Sciatic nerve (tissue), 2 donors: ENCODE results near the gene DLX1. TPM values are rescaled to one million over a fixed set of nuclear protein-coding genes. Genes with fewer than 3 reads are reported as not detected.
A peak's percentile ranks its signal among the peaks of the same experiment; 100 is the strongest.
"Not testable (repeated sequence)": the region's sequence is repeated elsewhere in the genome, so short reads cannot be mapped to it uniquely, and the experiment has no call there.

Experiments
- ATAC-seq: fragments of 200-7000 bp; cut with Tn5 transposase; one replicate; pipeline ENCODE4 v1.9.1; 2020; ENCODE audit warnings: mild to moderate bottlenecking, moderate library complexity
- DNase-seq: peaks from one replicate; pipeline ENCODE4 v3.0.0-alpha.2; 2020; ENCODE audit warnings: low spot score
- intact Hi-C: fragments of 100-400 bp; cut with DNase I; formaldehyde crosslinking; loops from one replicate; pipeline ENCODE4 v1.14.2; 2022
- total RNA-seq: library from RNA; stranded (reverse); fragmentation: NEBNext Ultra II Directional; extraction: Animal tissue kit (Norgen Biotek cat#: 25700); gene quantifications from one replicate; pipeline ENCODE4 v1.2.1, GENCODE V29; 2021
- donor health status: DM: no; HTN: no; CAD: no.
- donor health status: DM: no; HTN: no; CAD: no.

Gene DLX1
- total RNA-seq, 1 donor from 2014 or later, result 0.94 TPM

DNA sequence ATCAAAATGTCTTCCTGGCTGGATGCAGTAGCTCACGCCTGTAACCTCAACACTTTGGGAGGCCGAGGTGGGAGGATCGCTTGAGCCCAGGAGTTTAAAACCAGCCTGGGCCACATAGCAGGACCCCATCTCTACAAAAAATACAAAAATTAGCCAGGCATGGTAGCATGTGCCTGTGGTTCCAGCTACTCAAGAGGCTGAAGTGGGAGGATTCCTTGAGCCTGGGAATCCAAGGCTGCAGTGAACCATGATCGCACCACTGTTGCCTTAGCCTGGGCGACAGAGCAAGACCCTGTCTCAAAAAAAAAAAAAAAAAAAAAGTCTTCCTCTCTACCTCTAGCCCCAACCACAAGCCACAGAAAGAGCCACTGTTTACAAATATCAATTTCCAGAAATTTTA, 25.2 kb upstream of the DLX1 start:
- DNase-seq, ATAC-seq, intact Hi-C loops: not testable (repeated sequence)

DNA sequence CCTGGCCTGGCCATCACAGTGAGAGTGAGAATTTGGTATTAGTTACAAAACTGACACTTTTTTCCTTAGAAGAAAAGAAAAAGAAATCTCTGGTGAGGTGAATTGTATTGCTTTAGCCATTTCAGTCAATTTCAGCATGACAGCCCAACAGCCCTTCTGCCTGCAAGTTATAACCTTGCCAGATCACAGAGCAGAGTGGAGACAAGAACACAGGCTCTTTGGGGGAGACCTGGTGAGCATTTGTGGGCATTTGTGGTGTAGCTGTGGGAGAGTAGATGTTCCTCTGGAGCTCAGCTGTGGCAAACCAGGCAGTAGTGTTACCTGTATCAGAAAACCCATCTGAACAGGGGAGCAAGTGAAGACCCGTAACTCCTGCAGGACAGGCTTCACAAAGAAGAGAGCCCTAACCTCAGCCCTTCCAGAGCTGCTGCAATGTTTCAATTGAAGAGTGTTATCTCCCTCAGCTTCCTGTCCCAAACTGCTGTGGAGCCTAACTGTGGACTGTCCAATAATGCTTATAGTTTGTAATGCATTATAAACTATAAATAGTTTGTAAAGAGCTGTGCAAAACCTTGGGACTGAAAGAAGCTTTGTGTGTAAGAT, 22.8 kb upstream of the DLX1 start:
- ATAC-seq, result no peak
- intact Hi-C loops, result no loop called here
- no peak for DNase-seq

DNA sequence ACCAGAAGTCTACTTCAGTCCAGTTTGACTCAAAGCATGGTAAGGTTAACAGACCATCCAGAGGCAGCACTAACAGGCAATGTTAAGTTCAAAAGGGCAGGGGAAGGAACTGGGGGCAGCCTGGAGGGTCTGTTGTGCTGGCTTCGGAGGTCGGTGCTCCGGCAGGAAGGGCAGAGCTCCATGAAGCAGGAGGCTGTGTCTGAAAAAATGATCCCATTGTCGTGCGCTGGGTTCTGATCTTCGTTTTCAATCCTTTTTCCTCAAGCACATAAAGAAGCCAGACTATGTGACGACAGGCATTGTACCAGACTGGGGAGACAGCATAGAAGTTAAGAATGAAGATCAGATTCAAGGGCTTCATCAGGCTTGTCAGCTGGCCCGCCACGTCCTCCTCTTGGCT, 21.9 kb upstream of the DLX1 start:
- DNase-seq, result no peak
- intact Hi-C loops, result no loop called here
- no peak for ATAC-seq

DNA sequence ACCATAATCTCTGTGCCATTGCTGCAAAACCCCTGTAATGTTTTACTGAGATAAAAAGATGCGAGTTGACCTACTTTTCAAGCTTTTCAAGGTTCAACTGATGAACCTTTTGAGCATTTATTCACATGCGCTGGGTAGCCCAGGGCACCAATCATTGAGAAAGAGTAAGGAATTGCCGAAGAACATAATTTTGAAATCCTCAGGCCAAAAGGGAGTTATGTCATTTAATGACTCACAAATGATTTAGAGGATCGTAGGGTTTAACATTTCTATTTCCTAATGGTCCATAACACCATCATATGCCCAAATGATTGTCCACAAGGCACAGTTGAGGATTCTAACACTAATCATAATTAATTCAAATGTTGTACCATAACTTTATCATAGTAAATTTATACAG, 20.2 kb upstream of the DLX1 start:
- intact Hi-C loops, result no loop called here
- DNase-seq (no peak), ATAC-seq (no peak)

DNA sequence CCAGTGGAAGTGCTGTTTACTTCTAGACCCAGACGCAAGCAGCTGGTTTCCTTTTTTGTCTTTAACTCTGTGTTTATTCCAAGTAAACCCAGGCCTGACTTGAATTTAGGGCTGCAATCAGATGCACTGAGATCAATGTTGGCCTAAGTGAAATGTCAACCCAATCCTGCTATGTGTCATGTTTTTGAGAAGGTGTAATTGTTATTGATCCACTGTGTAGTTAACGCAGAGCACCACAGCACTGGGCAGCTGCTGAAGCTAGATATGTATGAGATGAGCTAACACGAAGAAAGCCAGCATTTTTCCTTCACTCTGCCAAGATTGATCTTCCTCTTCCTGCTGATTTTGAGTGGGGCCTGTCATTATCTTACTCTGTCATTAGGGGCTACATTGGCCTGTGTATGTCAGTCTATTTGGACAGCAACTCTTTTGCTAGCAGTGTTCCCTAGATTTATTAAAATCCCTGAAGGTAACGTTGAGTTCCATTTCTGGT, 18.9 kb upstream of the DLX1 start:
- ATAC-seq (no peak), DNase-seq (no peak)
- intact Hi-C loops, result no loop called here

DNA sequence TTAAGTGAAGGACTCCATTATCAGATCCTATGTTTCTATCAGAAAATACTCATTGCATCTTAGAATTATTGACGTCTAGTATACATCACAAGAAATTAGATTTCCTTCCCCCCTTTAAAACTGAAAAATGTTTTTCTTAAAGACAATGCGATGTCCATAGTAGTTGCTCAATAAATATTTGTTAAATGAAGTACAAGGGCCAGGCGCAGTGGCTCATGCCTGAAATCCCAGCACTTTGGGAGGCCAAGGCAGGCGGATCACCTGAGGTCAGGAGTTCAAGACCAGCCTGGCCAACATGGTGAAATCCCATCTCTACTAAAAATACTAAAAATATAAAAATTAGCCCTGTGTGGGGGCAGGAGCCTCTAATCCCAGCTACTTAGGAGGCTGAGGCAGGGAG, 17.4 kb upstream of the DLX1 start:
- ATAC-seq, DNase-seq, intact Hi-C loops: not testable (repeated sequence)

DNA sequence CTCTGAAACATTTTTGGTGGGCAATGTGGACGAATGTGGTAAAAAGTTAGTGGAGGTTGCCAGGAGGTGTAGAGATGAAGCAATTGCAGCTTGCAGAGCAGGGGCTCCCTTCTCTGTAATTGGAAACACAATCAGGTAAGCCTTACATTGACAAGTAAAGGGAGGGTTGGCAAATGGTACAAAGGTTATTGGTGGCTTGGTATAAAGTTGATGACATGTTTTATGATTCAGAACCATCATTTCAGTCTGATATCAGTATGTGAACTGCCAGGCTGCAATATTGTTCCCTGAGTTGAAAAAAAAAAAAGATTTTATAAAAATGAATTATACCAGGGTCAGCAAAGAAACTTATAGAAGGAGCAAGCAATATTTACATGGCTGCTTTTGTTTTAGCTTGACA, 14.4 kb upstream of the DLX1 start:
- DNase-seq, result no peak
- intact Hi-C loops, result no loop called here
- no peak for ATAC-seq

DNA sequence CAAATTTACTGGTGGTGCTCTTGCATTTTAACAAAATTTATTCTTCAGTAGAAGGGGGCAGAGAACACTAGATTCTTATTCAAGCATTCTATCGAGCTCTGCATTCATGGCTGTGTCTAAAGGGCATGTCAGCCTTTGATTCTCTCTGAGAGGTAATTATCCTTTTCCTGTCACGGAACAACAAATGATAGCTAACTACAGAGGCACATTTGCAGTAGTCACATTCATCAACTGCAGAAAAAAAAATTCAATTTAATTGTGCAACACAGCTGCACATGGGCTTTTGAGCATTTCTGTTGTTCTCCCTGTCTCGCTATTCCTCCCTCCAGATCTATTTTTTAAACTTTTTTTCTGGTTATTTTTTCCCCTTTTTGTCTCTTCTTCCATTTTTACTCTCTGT, 13.0 kb upstream of the DLX1 start:
- DNase-seq, result no peak
- intact Hi-C loops, result no loop called here
- no peak for ATAC-seq

DNA sequence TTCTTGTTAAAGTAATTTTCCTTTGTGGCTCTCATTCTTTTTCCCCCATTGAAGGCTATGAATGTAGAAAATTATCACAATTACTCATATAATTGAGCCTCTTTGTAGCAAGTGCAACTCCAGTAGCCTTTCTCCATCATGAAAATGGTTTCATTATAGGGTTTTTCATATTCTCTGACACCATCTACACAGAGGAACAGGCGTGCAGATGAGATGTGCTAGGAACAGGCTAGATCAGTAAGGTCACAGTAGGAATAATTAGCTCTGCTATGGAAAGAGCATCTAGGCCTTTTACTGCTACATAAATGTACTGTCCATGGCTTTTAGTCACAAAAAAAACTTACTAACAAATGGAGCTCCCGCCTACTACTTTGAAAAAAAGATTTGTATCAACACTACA, 12.6 kb upstream of the DLX1 start:
- no peak for ATAC-seq
- no peak for DNase-seq
- intact Hi-C loops, result no loop called here

DNA sequence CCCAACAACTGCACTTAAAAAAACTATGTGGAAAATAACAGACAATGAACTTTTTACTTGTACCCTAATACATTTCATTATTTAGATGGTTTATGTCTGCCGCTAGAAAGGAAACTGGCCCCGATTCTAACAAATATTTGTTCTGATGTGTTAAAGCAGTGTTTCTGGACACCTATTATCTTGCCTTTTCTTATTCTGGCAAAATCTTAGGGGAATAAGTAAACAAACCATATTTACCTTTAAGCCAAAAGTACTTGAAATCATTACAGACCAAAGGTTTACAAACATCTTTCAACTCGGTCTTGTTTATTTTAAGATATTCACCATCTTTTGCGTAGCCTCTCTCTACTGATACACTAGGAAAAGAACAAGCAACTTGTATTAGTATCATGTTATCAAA, 11.8 kb upstream of the DLX1 start:
- no peak for DNase-seq
- ATAC-seq, result no peak
- intact Hi-C loops, result no loop called here

DNA sequence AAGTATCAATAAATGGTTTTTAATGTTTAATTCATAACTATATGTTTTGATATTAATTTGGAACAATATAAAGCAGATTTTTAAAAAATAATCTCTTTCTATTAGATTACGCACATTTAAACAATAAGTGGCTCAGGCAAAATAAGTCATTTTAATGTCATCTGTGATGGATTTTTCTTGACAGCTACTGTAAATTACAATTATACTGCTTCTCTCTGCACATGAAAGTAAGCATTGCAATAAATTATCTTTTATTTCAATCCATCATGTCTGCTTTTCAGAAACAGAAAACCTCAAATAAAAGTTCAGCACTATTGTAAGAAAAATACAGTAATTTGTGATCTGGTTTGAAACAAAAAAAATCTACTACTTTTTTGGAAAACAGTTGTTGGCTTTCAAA, 11.1 kb upstream of the DLX1 start:
- intact Hi-C loops, result no loop called here
- no peak for ATAC-seq
- no peak for DNase-seq

DNA sequence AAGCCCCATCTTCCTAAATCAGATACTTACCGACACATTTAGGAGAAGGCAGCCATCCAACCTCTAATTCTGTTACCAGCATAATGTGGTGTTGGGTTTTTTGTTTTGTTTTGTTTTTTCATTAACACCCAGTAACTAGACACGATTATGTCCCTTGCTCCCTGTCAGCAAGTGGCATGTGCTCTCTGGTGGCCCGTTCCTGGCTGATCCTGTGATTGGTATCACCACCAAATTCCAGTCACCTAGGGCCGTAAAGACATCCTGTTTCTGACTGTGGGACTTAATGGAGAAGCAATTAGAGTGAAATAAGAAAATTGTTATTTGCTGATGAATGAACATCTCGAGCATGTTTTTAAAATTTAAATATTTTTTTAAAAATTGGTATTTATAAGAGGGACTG, 5.9 kb upstream of the DLX1 start:
- no peak for DNase-seq
- intact Hi-C loops, result no loop called here

DNA sequence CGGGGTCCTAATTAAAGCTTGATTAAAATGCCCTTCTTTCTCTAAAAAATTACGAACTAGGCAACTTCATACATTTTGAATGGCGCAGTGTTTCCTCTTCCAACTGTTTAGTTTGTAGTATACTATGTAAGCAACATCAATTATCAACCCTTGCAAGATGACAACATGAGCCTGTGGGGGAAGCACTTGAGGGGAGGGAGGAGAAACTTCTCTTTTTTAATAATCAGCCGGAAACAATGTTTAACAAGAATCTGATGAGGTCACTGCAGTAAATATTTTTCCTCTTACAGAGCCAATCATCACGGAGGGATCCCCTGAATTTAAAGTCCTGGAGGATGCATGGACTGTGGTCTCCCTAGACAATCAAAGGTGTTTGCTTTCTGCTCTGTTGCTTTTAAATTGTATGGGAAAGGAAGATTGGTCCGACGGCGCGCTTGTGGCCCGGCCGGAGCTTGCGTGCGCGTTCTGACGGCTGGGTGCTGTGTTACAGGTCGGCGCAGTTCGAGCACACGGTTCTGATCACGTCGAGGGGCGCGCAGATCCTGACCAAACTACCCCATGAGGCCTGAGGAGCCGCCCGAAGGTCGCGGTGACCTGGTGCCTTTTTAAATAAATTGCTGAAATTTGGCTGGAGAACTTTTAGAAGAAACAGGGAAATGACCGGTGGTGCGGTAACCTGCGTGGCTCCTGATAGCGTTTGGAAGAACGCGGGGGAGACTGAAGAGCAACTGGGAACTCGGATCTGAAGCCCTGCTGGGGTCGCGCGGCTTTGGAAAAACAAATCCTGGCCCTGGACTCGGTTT, 5.3 kb upstream of the DLX1 start:
- intact Hi-C loops, result no loop called here
- ATAC-seq (no peak), DNase-seq (no peak)

More for the DNA sequence above, 5.9 kb upstream of the DLX1 start:
- no peak for ATAC-seq

DNA sequence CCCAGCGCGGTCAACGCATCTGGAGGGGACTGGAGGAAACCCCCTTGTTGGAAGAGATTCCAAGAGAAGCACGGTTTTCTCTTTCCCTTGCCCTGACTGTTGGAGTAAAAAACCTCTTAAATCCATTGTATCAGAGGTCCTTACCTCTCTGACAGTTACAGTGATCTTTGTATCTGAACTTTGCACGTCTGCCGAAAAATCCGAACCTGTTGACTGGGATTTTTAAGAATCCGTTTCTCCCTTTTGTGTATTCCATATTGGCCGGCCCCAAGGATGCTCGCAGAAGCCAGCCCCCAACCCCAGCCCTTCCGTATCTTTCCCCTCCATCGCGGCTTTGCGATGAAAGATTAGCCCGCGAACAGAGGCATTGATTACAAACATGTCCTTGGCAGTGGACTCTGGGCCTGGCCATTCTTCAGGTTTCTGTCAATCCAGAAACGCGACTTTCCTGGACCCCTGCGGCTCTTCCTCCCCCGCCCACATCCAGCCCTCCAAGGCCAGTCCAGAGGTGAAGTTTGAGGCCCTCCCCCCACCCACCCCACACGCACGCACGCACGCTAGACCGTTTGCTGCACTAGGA, 4.6 kb upstream of the DLX1 start:
- DNase-seq (no peak), ATAC-seq (no peak)
- intact Hi-C loops, result no loop called here

DNA sequence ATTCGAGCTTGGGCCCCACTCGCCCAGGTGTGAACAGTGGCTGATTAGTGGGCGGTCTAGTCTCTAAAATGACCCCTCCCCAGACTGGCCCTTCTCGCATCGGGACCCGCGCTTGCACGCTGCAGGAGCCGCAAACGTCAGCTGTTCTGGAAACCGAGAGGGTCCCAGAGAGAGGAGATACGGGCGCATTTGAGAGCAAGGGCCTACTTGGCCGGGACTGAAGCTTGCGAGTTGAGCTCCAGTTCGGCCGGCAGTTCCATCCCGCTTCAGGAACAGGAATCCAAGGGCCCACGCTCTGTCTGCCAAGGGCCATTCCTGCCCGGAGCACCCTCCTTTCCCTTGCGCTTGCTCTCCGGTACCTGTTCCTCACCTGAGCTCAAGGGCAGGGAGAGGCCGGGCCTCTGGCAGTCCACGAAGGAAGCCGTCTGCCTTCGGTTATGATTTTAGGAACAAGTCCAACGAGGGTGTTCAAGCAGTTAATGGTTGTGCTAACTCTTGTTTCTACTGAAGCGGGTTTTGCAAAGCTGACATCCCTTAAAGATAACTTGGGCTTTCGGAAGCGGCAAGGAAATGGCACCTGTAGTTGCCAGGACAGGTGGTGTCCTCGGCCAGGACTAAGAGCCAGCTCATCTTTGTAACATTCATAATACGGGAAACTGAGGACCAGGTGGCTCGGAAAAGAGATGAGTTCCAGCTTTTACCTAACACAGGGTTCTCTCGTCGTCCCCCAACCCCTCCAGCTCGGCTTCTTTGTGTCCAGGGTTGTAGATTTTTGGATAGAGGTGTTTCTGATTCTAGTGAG, 3.9 kb upstream of the DLX1 start:
- intact Hi-C loops, result no loop called here
- ATAC-seq, result no peak
- no peak for DNase-seq

DNA sequence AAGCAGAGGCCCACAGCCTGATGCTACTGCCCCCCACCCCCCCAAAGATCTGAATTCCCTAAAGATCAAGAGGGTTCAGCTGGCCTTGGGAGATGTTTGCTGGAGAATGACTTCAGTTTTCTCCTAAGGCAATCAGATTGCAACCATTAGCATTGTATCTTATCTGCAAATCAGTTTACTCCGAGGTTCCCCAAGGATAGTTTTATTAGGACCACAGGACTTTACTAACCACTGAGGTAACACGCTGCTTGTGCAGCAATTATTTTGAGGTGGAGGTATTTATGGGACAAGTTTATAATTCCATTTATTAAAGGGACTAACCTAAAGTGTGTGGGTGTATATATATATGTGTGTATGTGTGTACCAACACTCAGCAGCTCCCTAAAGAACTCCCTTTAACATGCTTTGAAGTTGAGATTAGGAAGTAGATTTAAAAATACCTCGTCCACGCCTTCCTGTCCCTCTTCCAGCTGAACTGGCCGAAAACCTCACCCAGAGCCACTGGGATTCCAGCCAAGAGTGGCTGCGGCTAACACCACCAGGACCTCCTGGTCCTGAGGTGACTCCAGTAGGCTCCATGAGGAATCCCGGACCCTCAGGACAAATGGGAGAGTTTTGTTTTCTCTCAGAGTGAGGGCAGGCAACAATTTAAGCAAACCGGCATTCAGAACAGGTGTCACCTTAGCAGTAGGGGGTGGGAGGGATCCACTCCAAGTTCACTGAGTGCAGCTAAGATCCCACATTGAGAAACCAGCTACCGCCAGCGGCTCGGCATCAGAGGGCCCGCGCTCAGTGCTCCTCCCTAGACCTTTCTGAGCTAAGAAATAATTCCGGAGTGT, 3.0 kb upstream of the DLX1 start:
- ATAC-seq (no peak), DNase-seq (no peak)
- intact Hi-C loops, result no loop called here

DNA sequence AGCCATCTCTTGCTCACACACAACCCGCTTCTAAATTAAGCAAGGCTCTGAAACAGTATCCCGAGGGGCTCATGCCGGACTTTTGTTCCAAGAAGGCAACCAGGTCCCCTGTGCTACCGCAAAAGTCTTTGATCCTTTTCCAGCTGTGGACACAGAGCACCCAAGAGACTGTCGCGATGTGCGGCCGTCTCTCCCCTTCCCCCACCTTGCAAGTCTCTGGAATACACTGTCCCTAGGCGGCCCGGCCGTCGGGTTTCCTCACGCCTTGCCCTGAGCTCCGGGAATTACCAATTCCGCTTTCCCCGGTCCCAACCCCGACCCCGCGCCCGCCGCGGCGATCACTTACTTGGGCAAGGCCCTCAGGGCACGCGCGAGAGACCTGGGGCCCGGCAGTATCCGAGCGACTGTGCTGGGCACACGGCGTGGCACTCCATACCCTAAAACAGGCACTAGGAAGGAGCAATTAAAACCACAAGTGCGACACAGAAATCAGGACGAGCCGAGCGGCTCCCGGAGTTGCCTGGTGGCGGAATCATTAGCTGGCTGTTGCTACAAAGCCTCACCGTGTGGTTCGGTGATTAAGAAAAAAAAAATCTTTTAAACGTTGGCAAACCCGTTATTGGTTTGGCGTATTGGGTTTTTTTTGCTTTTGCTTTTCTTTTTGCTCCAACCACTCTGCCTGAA, 2.2 kb upstream of the DLX1 start:
- no peak for ATAC-seq
- DNase-seq, result peak; percentile 60
- intact Hi-C loops, result no loop called here
